WTC11 (cell line): ENCODE data around the gene TMEM69. TPM values are rescaled to one million over a fixed set of nuclear protein-coding genes. Genes with fewer than 3 reads are reported as not detected.
"Not testable (repeated sequence)": the region's sequence is repeated elsewhere in the genome, so short reads cannot be mapped to it uniquely, and the experiment has no call there.

Experiments
- ATAC-seq: fragments of 200-7000 bp; cut with Tn5 transposase; 2 replicates; pipeline ENCODE4 v1.10.0; 2021; ENCODE audit warnings: mild to moderate bottlenecking, moderate library complexity
- CTCF ChIA-PET: fragments of 300-600 bp; sonication (Branson Sonifier 250); formaldehyde crosslinking; loops from one replicate; lab custom pipeline; 2021; ENCODE audit warnings: antibody characterized with exemption; lab: Charles Lee
- POLR2A ChIA-PET: fragments of 350-600 bp; sonication (Branson Sonifier 250); formaldehyde crosslinking; loops from one replicate; lab custom pipeline; 2021; ENCODE audit warnings: antibody characterized with exemption; lab: Charles Lee
- DNase-seq: peaks from one replicate; pipeline ENCODE4 v3.0.0; 2021; ENCODE audit warnings: low spot score
- H3K27ac Mint-ChIP-seq: 2 replicates; pipeline ENCODE4 v1.8.0; 2021; ENCODE audit warnings: mixed read lengths
- H3K27me3 Mint-ChIP-seq: 2 replicates; pipeline ENCODE4 v1.8.0; 2021; ENCODE audit warnings: low read depth, mild to moderate bottlenecking, moderate library complexity, mixed read lengths
- H3K36me3 Mint-ChIP-seq: 2 replicates; pipeline ENCODE4 v1.8.0; 2021; ENCODE audit warnings: mixed read lengths
- H3K4me1 Mint-ChIP-seq: 2 replicates; pipeline ENCODE4 v1.8.0; 2022; ENCODE audit warnings: mixed read lengths
- H3K4me3 Mint-ChIP-seq: 2 replicates; pipeline ENCODE4 v1.8.0; 2021; ENCODE audit warnings: mild to moderate bottlenecking, moderate library complexity, mixed read lengths
- H3K9me3 Mint-ChIP-seq: 2 replicates; pipeline ENCODE4 v1.8.0; 2021; ENCODE audit warnings: mixed read lengths
- FOXJ3 ChIP-seq: sonication (generic); formaldehyde crosslinking; IDR thresholded peaks from 2 replicates; pipeline ENCODE4 v1.9.0; 2021; ENCODE audit warnings: missing genetic modification reagents, mild to moderate bottlenecking, borderline replicate concordance
- GRHL2 ChIP-seq: fragments of 250-450 bp; sonication (Bioruptor Pico); IDR thresholded peaks from 2 replicates; pipeline ENCODE4 v1.8.0; 2022; ENCODE audit warnings: mild to moderate bottlenecking, moderate library complexity; ENCODE audit not compliant: insufficient replicate concordance, severe bottlenecking
- IRF2 ChIP-seq: sonication (generic); formaldehyde crosslinking; IDR thresholded peaks from 2 replicates; pipeline ENCODE4 v1.8.0; 2022; ENCODE audit warnings: low read depth, missing genetic modification reagents, borderline replicate concordance
- JAZF1 ChIP-seq: fragments of 250-450 bp; sonication (Bioruptor Pico); IDR thresholded peaks from 2 replicates; pipeline ENCODE4 v1.9.0; 2021; ENCODE audit warnings: moderate library complexity, mild to moderate bottlenecking, inconsistent platforms
- JUN ChIP-seq: sonication (generic); formaldehyde crosslinking; IDR thresholded peaks from 2 replicates; pipeline ENCODE4 v1.8.0; 2023; ENCODE audit warnings: mild to moderate bottlenecking, missing genetic modification reagents
- MXD4 ChIP-seq: fragments of 250-450 bp; sonication (Bioruptor Pico); IDR thresholded peaks from 2 replicates; pipeline ENCODE4 v1.8.0; 2021; ENCODE audit warnings: mild to moderate bottlenecking, moderate library complexity, borderline replicate concordance
- MYBL2 ChIP-seq: sonication (generic); formaldehyde crosslinking; IDR thresholded peaks from 2 replicates; pipeline ENCODE4 v1.8.1; 2023; ENCODE audit warnings: mild to moderate bottlenecking, moderate library complexity, missing genetic modification reagents
- NFATC4 ChIP-seq: fragments of 250-450 bp; sonication (Bioruptor Pico); IDR thresholded peaks from 2 replicates; pipeline ENCODE4 v1.9.0; 2021; ENCODE audit warnings: mild to moderate bottlenecking
- NFE2L1 ChIP-seq: sonication (generic); formaldehyde crosslinking; IDR thresholded peaks from 2 replicates; pipeline ENCODE4 v1.8.1; 2023; ENCODE audit warnings: missing genetic modification reagents
- OVOL2 ChIP-seq: fragments of 250-450 bp; sonication (Bioruptor Pico); IDR thresholded peaks from 2 replicates; pipeline ENCODE4 v1.9.0; 2021; ENCODE audit warnings: mild to moderate bottlenecking, borderline replicate concordance
- PRRX2 ChIP-seq: fragments of 250-450 bp; sonication (Bioruptor Pico); IDR thresholded peaks from 2 replicates; pipeline ENCODE4 v1.8.0; 2021; ENCODE audit warnings: mild to moderate bottlenecking
- TCF7 ChIP-seq: sonication (generic); formaldehyde crosslinking; IDR thresholded peaks from 2 replicates; pipeline ENCODE4 v1.8.0; 2022; ENCODE audit warnings: mild to moderate bottlenecking, low read depth, missing genetic modification reagents, moderate library complexity
- TP53 ChIP-seq: sonication (generic); formaldehyde crosslinking; IDR thresholded peaks from 2 replicates; pipeline ENCODE4 v1.8.1; 2023; ENCODE audit warnings: mild to moderate bottlenecking, missing genetic modification reagents
- ZNF671 ChIP-seq: fragments of 250-450 bp; sonication (Bioruptor Pico); IDR thresholded peaks from 2 replicates; pipeline ENCODE4 v1.8.0; 2021; ENCODE audit warnings: mild to moderate bottlenecking
- total RNA-seq: library from RNA; stranded (reverse); gene quantifications from 3 replicates; pipeline ENCODE4 v1.2.3, GENCODE V29; 2021
- TF ChIP-seq, protein P1 (sequence below): sonication (generic); formaldehyde crosslinking; IDR thresholded peaks from 2 replicates; pipeline ENCODE4 v1.8.1; 2023; ENCODE audit warnings: mild to moderate bottlenecking, missing genetic modification reagents, borderline replicate concordance
- TF ChIP-seq, protein P2 (sequence below): fragments of 250-450 bp; sonication (Bioruptor Pico); IDR thresholded peaks from 2 replicates; pipeline ENCODE4 v1.9.0; 2021; ENCODE audit warnings: moderate library complexity, mild to moderate bottlenecking, inconsistent platforms, borderline replicate concordance
- TF ChIP-seq, protein P3 (sequence below): fragments of 200-600 bp; IDR thresholded peaks from 2 replicates; pipeline ENCODE4 v1.8.0; 2022; ENCODE audit warnings: antibody characterized with exemption
- TF ChIP-seq, protein P4 (sequence below): sonication (generic); formaldehyde crosslinking; IDR thresholded peaks from 2 replicates; pipeline ENCODE4 v1.8.0; 2023; ENCODE audit warnings: missing genetic modification reagents, mild to moderate bottlenecking, borderline replicate concordance

The TMEM69 gene
- total RNA-seq, 1 experiment from 2014 or later, result 44.9 TPM

DNA sequence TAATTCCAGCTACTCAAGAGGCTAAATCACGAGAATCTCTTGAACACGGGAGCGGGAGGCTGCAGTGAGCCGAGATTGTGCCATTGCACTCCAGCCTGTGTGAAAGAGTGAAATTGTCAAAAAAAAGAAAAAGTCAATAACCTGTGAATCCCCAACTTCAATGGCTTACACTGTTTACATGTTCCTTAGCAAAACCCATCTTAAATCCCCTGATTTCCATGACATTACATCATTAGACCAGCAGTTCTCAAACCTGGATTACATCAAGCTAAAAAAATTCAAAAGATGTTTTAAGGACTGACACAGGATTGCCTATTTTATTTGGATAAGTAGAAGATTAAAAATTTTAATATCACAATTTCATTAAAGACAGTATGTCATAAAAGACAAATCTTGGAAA lies 14.0 kb upstream of the TMEM69 start (continued):
- no peak for TF ChIP-seq NFATC4
- TF ChIP-seq IRF2, result no peak
- no peak for TF ChIP-seq MYBL2 (CRISPR knock-in tag)
- TF ChIP-seq, all 79 proteins: peak for 0

DNA sequence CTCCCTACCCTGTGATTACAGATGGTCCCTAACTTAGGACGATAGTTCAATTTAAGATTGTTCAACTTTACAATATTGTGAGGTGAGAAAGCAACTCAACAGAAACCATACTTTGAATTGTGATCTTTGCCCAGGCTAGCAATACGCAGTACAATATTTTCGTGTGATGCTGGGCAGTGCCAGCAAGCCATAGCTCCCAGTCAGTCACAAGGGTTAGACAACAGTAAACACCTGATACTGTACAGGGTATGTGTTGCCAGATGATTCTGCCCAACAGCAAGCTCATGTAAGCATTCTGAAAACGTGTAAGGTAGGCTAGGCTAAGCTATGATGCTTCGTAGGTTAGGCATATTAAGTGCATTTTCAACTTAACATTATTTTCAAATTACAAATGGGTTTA lies 13.5 kb upstream of the TMEM69 start:
- Mint-ChIP-seq H3K4me3 (no peak overlapping the region), H3K9me3 (no peaks in the 10 kb centered on the region), H3K4me1 (peaks cover 38% of the 10 kb centered on the region), H3K27ac (peak overlapping the region; percentile 24; the same call in 1 of the 2 replicates)
- CTCF ChIA-PET, result no interaction called here
- TF ChIP-seq, protein P1, sequence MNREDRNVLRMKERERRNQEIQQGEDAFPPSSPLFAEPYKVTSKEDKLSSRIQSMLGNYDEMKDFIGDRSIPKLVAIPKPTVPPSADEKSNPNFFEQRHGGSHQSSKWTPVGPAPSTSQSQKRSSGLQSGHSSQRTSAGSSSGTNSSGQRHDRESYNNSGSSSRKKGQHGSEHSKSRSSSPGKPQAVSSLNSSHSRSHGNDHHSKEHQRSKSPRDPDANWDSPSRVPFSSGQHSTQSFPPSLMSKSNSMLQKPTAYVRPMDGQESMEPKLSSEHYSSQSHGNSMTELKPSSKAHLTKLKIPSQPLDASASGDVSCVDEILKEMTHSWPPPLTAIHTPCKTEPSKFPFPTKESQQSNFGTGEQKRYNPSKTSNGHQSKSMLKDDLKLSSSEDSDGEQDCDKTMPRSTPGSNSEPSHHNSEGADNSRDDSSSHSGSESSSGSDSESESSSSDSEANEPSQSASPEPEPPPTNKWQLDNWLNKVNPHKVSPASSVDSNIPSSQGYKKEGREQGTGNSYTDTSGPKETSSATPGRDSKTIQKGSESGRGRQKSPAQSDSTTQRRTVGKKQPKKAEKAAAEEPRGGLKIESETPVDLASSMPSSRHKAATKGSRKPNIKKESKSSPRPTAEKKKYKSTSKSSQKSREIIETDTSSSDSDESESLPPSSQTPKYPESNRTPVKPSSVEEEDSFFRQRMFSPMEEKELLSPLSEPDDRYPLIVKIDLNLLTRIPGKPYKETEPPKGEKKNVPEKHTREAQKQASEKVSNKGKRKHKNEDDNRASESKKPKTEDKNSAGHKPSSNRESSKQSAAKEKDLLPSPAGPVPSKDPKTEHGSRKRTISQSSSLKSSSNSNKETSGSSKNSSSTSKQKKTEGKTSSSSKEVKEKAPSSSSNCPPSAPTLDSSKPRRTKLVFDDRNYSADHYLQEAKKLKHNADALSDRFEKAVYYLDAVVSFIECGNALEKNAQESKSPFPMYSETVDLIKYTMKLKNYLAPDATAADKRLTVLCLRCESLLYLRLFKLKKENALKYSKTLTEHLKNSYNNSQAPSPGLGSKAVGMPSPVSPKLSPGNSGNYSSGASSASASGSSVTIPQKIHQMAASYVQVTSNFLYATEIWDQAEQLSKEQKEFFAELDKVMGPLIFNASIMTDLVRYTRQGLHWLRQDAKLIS, result no peak
- no peak for TF ChIP-seq OVOL2
- no peak for TF ChIP-seq PRRX2 (CRISPR knock-in tag)
- no peak for TF ChIP-seq NFE2L1
- no peak for TF ChIP-seq MXD4 (CRISPR knock-in tag)
- TF ChIP-seq, all 79 proteins: peak for 0
- H3K27me3 Mint-ChIP-seq, result no peaks in the 10 kb centered on the region
- ATAC-seq (no peak), DNase-seq (no peak)
- peaks cover 4% of the 10 kb centered on the region for H3K36me3 Mint-ChIP-seq
- POLR2A ChIA-PET, result no interaction called here

DNA sequence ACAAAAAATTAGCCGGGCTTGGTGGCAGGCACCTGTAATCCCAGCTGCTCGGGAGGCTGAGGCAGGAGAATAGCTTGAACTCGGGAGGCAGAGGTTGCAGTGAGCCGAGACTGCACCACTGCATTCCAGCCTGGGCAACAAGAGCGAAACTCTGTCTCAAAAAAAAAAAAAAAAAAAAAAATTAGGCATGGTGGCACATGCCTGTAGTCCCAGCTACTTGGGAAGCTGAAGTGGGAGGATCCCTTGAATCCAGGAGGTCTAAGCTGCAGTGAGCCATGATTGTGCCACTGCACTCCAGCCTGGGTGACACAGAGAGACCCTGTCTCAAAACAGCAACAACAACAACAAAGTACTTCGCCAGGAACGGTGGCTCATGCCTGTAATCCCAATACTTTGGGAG lies 11.4 kb upstream of the TMEM69 start:
- not testable (repeated sequence) for H3K9me3 Mint-ChIP-seq, DNase-seq, H3K27me3 Mint-ChIP-seq, H3K36me3 Mint-ChIP-seq, H3K4me3 Mint-ChIP-seq, ATAC-seq
- POLR2A ChIA-PET, result interaction anchor here (1.8 kb wide), 1 partner anchor 10 kb away, joined by 7 read pairs; the partner anchor contains the start of gene GPBP1L1
- CTCF ChIA-PET, result interaction anchor here (0.7 kb wide), 2 partner anchors 296 to 498 kb away, joined by 3 to 4 read pairs; partner anchors contain the start of gene TSPAN1
- Mint-ChIP-seq H3K4me1 (peaks cover 59% of the 10 kb centered on the region), H3K27ac (peak overlapping the region; percentile 89)

DNA sequence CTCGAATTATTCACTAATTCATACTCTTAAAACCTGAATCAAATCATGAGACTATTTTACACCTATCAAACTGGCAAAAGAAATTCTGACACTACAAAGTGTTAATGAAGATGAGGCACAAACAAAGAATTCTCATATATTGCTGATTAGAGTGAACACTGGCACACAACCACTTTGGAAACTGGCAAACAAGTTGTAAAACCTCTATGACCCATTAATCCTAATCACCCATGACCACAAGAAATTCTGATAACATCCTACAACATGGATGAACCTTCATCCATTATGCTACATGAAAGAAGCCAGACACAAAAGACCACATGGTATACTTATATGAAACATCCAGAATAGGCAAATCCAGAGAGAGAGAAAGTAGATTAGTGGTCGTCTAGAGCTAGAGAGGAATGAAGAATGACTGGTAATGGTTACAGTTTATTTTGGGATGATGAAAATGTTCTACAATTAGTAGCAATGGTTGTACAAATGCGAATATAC lies 10.2 kb upstream of the TMEM69 start:
- Mint-ChIP-seq H3K4me1 (peaks cover 72% of the 10 kb centered on the region), H3K36me3 (no peaks in the 10 kb centered on the region; the same call in 1 of the 2 replicates), H3K27me3 (no peaks in the 10 kb centered on the region), H3K9me3 (no peaks in the 10 kb centered on the region), H3K27ac (peak overlapping the region; percentile 61), H3K4me3 (peak overlapping the region; percentile 3; the same call in 1 of the 2 replicates)
- ATAC-seq (no peak), DNase-seq (no peak)
- CTCF ChIA-PET, result interaction anchor here (0.6 kb wide), 1 partner anchor 546 kb away, joined by 3 read pairs; no protein-coding TSS in a partner anchor
- POLR2A ChIA-PET, result interaction anchor here (0.8 kb wide), 1 partner anchor 11 kb away, joined by 6 read pairs; no protein-coding TSS in a partner anchor
- no peak for TF ChIP-seq TP53
- TF ChIP-seq, protein P2, sequence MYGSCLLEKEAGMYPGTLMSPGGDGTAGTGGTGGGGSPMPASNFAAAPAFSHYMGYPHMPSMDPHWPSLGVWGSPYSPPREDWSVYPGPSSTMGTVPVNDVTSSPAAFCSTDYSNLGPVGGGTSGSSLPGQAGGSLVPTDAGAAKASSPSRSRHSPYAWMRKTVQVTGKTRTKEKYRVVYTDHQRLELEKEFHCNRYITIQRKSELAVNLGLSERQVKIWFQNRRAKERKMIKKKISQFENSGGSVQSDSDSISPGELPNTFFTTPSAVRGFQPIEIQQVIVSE (CRISPR knock-in tag), result no peak
- TF ChIP-seq, protein P3, sequence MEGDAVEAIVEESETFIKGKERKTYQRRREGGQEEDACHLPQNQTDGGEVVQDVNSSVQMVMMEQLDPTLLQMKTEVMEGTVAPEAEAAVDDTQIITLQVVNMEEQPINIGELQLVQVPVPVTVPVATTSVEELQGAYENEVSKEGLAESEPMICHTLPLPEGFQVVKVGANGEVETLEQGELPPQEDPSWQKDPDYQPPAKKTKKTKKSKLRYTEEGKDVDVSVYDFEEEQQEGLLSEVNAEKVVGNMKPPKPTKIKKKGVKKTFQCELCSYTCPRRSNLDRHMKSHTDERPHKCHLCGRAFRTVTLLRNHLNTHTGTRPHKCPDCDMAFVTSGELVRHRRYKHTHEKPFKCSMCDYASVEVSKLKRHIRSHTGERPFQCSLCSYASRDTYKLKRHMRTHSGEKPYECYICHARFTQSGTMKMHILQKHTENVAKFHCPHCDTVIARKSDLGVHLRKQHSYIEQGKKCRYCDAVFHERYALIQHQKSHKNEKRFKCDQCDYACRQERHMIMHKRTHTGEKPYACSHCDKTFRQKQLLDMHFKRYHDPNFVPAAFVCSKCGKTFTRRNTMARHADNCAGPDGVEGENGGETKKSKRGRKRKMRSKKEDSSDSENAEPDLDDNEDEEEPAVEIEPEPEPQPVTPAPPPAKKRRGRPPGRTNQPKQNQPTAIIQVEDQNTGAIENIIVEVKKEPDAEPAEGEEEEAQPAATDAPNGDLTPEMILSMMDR, result no peak
- TF ChIP-seq TCF7 (CRISPR knock-in tag), result no peak
- TF ChIP-seq JAZF1, result no peak
- TF ChIP-seq FOXJ3, result no peak
- TF ChIP-seq ZNF671 (CRISPR knock-in tag), result no peak
- no peak for TF ChIP-seq GRHL2
- TF ChIP-seq JUN (CRISPR knock-in tag), result no peak
- TF ChIP-seq, protein P4, sequence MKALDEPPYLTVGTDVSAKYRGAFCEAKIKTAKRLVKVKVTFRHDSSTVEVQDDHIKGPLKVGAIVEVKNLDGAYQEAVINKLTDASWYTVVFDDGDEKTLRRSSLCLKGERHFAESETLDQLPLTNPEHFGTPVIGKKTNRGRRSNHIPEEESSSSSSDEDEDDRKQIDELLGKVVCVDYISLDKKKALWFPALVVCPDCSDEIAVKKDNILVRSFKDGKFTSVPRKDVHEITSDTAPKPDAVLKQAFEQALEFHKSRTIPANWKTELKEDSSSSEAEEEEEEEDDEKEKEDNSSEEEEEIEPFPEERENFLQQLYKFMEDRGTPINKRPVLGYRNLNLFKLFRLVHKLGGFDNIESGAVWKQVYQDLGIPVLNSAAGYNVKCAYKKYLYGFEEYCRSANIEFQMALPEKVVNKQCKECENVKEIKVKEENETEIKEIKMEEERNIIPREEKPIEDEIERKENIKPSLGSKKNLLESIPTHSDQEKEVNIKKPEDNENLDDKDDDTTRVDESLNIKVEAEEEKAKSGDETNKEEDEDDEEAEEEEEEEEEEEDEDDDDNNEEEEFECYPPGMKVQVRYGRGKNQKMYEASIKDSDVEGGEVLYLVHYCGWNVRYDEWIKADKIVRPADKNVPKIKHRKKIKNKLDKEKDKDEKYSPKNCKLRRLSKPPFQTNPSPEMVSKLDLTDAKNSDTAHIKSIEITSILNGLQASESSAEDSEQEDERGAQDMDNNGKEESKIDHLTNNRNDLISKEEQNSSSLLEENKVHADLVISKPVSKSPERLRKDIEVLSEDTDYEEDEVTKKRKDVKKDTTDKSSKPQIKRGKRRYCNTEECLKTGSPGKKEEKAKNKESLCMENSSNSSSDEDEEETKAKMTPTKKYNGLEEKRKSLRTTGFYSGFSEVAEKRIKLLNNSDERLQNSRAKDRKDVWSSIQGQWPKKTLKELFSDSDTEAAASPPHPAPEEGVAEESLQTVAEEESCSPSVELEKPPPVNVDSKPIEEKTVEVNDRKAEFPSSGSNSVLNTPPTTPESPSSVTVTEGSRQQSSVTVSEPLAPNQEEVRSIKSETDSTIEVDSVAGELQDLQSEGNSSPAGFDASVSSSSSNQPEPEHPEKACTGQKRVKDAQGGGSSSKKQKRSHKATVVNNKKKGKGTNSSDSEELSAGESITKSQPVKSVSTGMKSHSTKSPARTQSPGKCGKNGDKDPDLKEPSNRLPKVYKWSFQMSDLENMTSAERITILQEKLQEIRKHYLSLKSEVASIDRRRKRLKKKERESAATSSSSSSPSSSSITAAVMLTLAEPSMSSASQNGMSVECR (CRISPR knock-in tag), result no peak
